Rectal smooth muscle tissue (tissue), 1 donor: Measurements from ENCODE around the gene MIS18A.

ENCODE experiments used
- H3K27ac ChIP-seq: one replicate; pipeline ENCODE4 v1.7.0; 2013; ENCODE audit warnings: low read depth, low read length, inconsistent platforms
- H3K27me3 ChIP-seq: one replicate; pipeline ENCODE4 v1.7.0; 2013; ENCODE audit warnings: low read length; ENCODE audit not compliant: control insufficient read depth, insufficient read depth
- H3K36me3 ChIP-seq: one replicate; pipeline ENCODE4 v1.7.0; 2013; ENCODE audit warnings: low read length; ENCODE audit not compliant: control insufficient read depth, insufficient read depth
- H3K4me1 ChIP-seq: one replicate; pipeline ENCODE4 v1.7.0; 2013; ENCODE audit warnings: low read length; ENCODE audit not compliant: control insufficient read depth, insufficient read depth
- H3K4me3 ChIP-seq: one replicate; pipeline ENCODE4 v1.7.0; 2013; ENCODE audit warnings: low read length
- H3K9ac ChIP-seq: one replicate; pipeline ENCODE4 v1.7.0; 2013; ENCODE audit warnings: low read length

The MIS18A gene

DNA sequence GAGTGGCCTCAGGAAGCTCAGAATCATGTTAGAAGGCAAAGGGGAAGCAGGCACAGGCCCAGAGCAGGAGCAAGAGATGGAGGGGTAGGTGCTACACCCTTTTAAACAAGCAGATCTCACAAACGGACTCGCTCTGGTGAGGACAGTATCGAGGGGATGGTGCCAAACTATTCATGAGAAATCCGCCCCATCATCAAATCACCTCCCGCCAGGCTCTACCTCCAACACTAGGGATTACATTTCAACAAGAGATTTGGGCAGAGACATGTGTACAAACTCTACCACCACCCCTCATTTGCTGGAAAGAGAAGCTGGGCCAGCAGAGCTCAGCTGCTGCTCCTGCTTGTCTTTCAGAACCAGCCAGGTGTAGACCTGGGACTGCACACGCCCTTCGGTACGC lies 32.9 kb downstream of the MIS18A start:
- H3K27ac ChIP-seq: no peak overlapping the region
- H3K36me3 ChIP-seq: no peaks in the 10 kb centered on the region
- H3K4me1 ChIP-seq: no peaks in the 10 kb centered on the region
- no peak overlapping the region for H3K4me3 ChIP-seq
- H3K9ac ChIP-seq: no peak overlapping the region
- H3K27me3 ChIP-seq: no peaks in the 10 kb centered on the region

- Histone ChIP-seq H3K4me3 (no peak overlapping the region), H3K36me3 (no peaks in the 10 kb centered on the region), H3K27me3 (no peaks in the 10 kb centered on the region), H3K9ac (no peak overlapping the region), H3K4me1 (no peaks in the 10 kb centered on the region), H3K27ac (no peak overlapping the region)
Measured at GRCh38 chr21:32240851-32241687, 37.8 kb downstream of the MIS18A start.

- Histone ChIP-seq H3K4me1 (no peaks in the 10 kb centered on the region), H3K4me3 (no peak overlapping the region), H3K36me3 (no peaks in the 10 kb centered on the region), H3K9ac (no peak overlapping the region), H3K27me3 (no peaks in the 10 kb centered on the region), H3K27ac (no peak overlapping the region)
Measured at GRCh38 chr21:32239551-32239950, 39.3 kb downstream of the MIS18A start.

- Histone ChIP-seq H3K9ac (no peak overlapping the region), H3K36me3 (no peaks in the 10 kb centered on the region), H3K27ac (no peak overlapping the region), H3K27me3 (no peaks in the 10 kb centered on the region), H3K4me1 (no peaks in the 10 kb centered on the region), H3K4me3 (no peak overlapping the region)
Measured at GRCh38 chr21:32238063-32238462, 40.8 kb downstream of the MIS18A start.

- no peaks in the 10 kb centered on the region for H3K36me3 ChIP-seq
- H3K4me3 ChIP-seq: no peak overlapping the region
- no peaks in the 10 kb centered on the region for H3K27me3 ChIP-seq
- no peaks in the 10 kb centered on the region for H3K4me1 ChIP-seq
- no peak overlapping the region for H3K9ac ChIP-seq
- no peak overlapping the region for H3K27ac ChIP-seq
Measured at GRCh38 chr21:32237021-32237420, 41.8 kb downstream of the MIS18A start.

- Histone ChIP-seq H3K4me1 (no peaks in the 10 kb centered on the region), H3K27ac (no peak overlapping the region), H3K27me3 (no peaks in the 10 kb centered on the region), H3K36me3 (no peaks in the 10 kb centered on the region), H3K9ac (no peak overlapping the region), H3K4me3 (no peak overlapping the region)
Measured at GRCh38 chr21:32233722-32234301, 45.0 kb downstream of the MIS18A start.

DNA sequence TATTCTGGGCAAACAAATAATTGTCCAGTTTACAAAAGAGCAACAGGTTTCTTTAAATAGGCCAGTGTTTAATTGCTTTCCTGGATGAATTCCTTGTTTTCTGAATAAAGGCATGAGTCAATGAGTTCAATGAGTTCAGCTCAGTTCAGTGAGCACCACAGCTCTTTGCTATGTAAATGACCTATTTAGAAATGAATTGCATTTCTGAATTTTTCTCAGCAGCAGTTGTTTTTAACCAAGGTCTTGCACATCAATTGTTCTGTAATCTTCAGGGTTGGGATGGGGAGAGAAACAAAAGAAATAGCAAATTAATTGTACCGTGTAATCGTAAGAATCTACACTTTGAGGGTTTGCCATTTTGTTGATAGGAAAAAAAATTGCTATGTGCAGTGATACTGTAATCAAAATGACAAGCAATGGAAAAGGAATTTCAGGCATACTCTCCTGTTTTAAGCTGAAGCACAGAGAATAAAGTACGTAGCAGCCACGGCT lies 45.7 kb downstream of the MIS18A start:
- no peaks in the 10 kb centered on the region for H3K36me3 ChIP-seq
- H3K27me3 ChIP-seq: no peaks in the 10 kb centered on the region
- no peak overlapping the region for H3K9ac ChIP-seq
- no peak overlapping the region for H3K4me3 ChIP-seq
- H3K4me1 ChIP-seq: no peaks in the 10 kb centered on the region
- no peak overlapping the region for H3K27ac ChIP-seq

DNA sequence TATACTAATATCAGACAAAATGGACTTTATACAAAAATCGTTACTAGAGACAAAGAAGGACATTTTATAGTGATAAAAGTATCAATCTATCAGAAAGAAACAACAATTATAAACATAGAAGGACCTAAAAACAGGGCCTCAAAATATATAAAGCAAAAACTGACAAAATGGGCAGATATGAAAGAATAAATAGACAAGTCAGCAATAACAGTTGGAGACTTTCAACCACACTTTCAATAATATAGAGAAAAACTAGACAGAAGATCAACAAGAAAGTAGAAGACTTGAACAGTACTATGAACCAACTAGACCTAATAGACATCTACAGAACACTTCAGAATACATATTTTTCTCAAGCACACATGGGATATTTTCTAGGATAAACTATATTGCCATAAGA lies 52.4 kb downstream of the MIS18A start:
- Histone ChIP-seq H3K27ac (no peak overlapping the region), H3K27me3 (no peaks in the 10 kb centered on the region), H3K4me1 (no peaks in the 10 kb centered on the region), H3K36me3 (no peaks in the 10 kb centered on the region), H3K9ac (no peak overlapping the region), H3K4me3 (no peak overlapping the region)
